ENCODE measurements around the gene PDZD4. TPM values are rescaled to one million over a fixed set of nuclear protein-coding genes. Genes with fewer than 3 reads are reported as not detected.

The PDZD4 gene
- total RNA-seq, 4 donors from 2014 or later, result 2.0 to 6.3 (median 3.0) TPM

GRCh38 chrX:153866302-153867019 lies 36.1 kb upstream of the PDZD4 start:
- no peaks in the 10 kb centered on the region for H3K9me3 ChIP-seq
- no peaks in the 10 kb centered on the region for H3K4me1 ChIP-seq
- no peak for DNase-seq (ENCODE audit: low spot score in 2 of 2)
- TF ChIP-seq EP300 (IDR thresholded peaks at IDR 0.05) (no peak), CTCF (IDR thresholded peaks at IDR 0.05) (no peak), POLR2A (IDR thresholded peaks at IDR 0.05) (no peak), POLR2AphosphoS5 (IDR thresholded peaks at IDR 0.05) (no peak)
- 71% methylated on average over 11 of the region's 22 CpGs for WGBS
- no peaks in the 10 kb centered on the region for H3K36me3 ChIP-seq
- no peak overlapping the region for H3K27ac ChIP-seq
- peaks cover 11% of the 10 kb centered on the region for H3K27me3 ChIP-seq
- no peak overlapping the region for H3K4me3 ChIP-seq

- Histone ChIP-seq H3K4me3 (no peak overlapping the region), H3K27ac (no peak overlapping the region), H3K36me3 (no peaks in the 10 kb centered on the region), H3K4me1 (no peaks in the 10 kb centered on the region), H3K27me3 (peaks cover 5% of the 10 kb centered on the region), H3K9me3 (no peaks in the 10 kb centered on the region)
- TF ChIP-seq POLR2A (IDR thresholded peaks at IDR 0.05) (no peak), POLR2AphosphoS5 (IDR thresholded peaks at IDR 0.05) (no peak), EP300 (IDR thresholded peaks at IDR 0.05) (no peak), CTCF (IDR thresholded peaks at IDR 0.05) (no peak)
- no peak for DNase-seq (ENCODE audit: low spot score in 2 of 2)
- 96% methylated on average over 9 of the region's 9 CpGs for WGBS
These were observed 35.3 kb upstream of the PDZD4 start for GRCh38 chrX:153865685-153866084.

- TF ChIP-seq POLR2A (IDR thresholded peaks at IDR 0.05), result no peak
- no peak for TF ChIP-seq EP300 (IDR thresholded peaks at IDR 0.05)
- no peak for TF ChIP-seq POLR2AphosphoS5 (IDR thresholded peaks at IDR 0.05)
- no peak for TF ChIP-seq CTCF (IDR thresholded peaks at IDR 0.05)
- Histone ChIP-seq H3K4me1 (no peaks in the 10 kb centered on the region), H3K9me3 (no peaks in the 10 kb centered on the region), H3K27ac (no peak overlapping the region), H3K4me3 (no peak overlapping the region), H3K27me3 (peaks cover 4% of the 10 kb centered on the region), H3K36me3 (no peaks in the 10 kb centered on the region)
- WGBS, result 85% methylated on average over 11 of the region's 11 CpGs
- DNase-seq (ENCODE audit: low spot score in 2 of 2), result no peak
These were observed 34.9 kb upstream of the PDZD4 start for GRCh38 chrX:153865321-153865580.

- H3K9me3 ChIP-seq, result no peaks in the 10 kb centered on the region
- TF ChIP-seq POLR2A (IDR thresholded peaks at IDR 0.05), result no peak
- TF ChIP-seq POLR2AphosphoS5 (IDR thresholded peaks at IDR 0.05), result no peak
- no peak for TF ChIP-seq CTCF (IDR thresholded peaks at IDR 0.05)
- no peak for TF ChIP-seq EP300 (IDR thresholded peaks at IDR 0.05)
- no peak overlapping the region for H3K27ac ChIP-seq
- WGBS, result 92% methylated on average over 19 of the region's 30 CpGs
- H3K4me1 ChIP-seq, result no peaks in the 10 kb centered on the region
- no peak overlapping the region for H3K4me3 ChIP-seq
- no peak for DNase-seq (ENCODE audit: low spot score in 2 of 2)
- peaks cover 4% of the 10 kb centered on the region for H3K27me3 ChIP-seq
- no peaks in the 10 kb centered on the region for H3K36me3 ChIP-seq
These were observed 34.4 kb upstream of the PDZD4 start for GRCh38 chrX:153864561-153865320.

GRCh38 chrX:153864101-153864500 lies 33.8 kb upstream of the PDZD4 start:
- Histone ChIP-seq H3K27me3 (peaks cover 4% of the 10 kb centered on the region), H3K4me1 (no peaks in the 10 kb centered on the region), H3K36me3 (no peaks in the 10 kb centered on the region), H3K4me3 (no peak overlapping the region), H3K9me3 (no peaks in the 10 kb centered on the region), H3K27ac (no peak overlapping the region)
- no peak for TF ChIP-seq EP300 (IDR thresholded peaks at IDR 0.05)
- no peak for TF ChIP-seq CTCF (IDR thresholded peaks at IDR 0.05)
- no peak for TF ChIP-seq POLR2A (IDR thresholded peaks at IDR 0.05)
- no peak for TF ChIP-seq POLR2AphosphoS5 (IDR thresholded peaks at IDR 0.05)
- WGBS, result 82% methylated on average over 6 of the region's 10 CpGs
- DNase-seq (ENCODE audit: low spot score in 2 of 2), result no peak
